Muscle layer of duodenum (tissue), 2 donors: ENCODE data around the gene CMTM8.

Experiments used
- H3K27ac ChIP-seq: one replicate; pipeline ENCODE4 v1.7.0; 2013; ENCODE audit warnings: mild to moderate bottlenecking, low read length
- H3K27me3 ChIP-seq: one replicate; pipeline ENCODE4 v1.7.0; 2013; ENCODE audit warnings: low read depth, mild to moderate bottlenecking, control low read depth, low read length
- H3K36me3 ChIP-seq, 2 donors: one replicate each; pipeline ENCODE4 v1.7.0; 2013; ENCODE audit warnings: low read length in 2 of 2, control low read depth in 1 of 2, mild to moderate bottlenecking in 1 of 2; ENCODE audit not compliant: insufficient read depth in 2 of 2, control insufficient read depth in 1 of 2
- H3K4me1 ChIP-seq, 2 donors: one replicate each; pipeline ENCODE4 v1.7.0; 2013; ENCODE audit warnings: low read length in 2 of 2, mild to moderate bottlenecking in 2 of 2, control low read depth in 1 of 2, moderate library complexity in 1 of 2; ENCODE audit not compliant: insufficient read depth in 2 of 2, control insufficient read depth in 1 of 2
- H3K4me3 ChIP-seq, 2 donors: one replicate each; pipeline ENCODE4 v1.7.0; 2013; ENCODE audit warnings: low read length in 2 of 2, low read depth in 1 of 2, mild to moderate bottlenecking in 1 of 2
- H3K9me3 ChIP-seq, 2 donors: one replicate each; pipeline ENCODE4 v1.7.0; 2013; ENCODE audit warnings: low read length in 2 of 2, control low read depth in 1 of 2, mild to moderate bottlenecking in 1 of 2; ENCODE audit not compliant: control insufficient read depth in 1 of 2
- donor health status: healthy.

CMTM8 gene

GRCh38 chr3:32281570-32282106 is 43.2 kb downstream of the CMTM8 start:
- H3K27me3 ChIP-seq, result no peaks in the 10 kb centered on the region
- no peak overlapping the region for H3K4me3 ChIP-seq
- no peaks in the 10 kb centered on the region for H3K36me3 ChIP-seq
- no peak overlapping the region for H3K27ac ChIP-seq
- no peaks in the 10 kb centered on the region for H3K9me3 ChIP-seq
- H3K4me1 ChIP-seq, result no peaks in the 10 kb centered on the region

- Histone ChIP-seq H3K27ac (no peak overlapping the region), H3K4me3 (no peak overlapping the region), H3K27me3 (no peaks in the 10 kb centered on the region), H3K9me3 (no peaks in the 10 kb centered on the region), H3K36me3 (no peaks in the 10 kb centered on the region), H3K4me1 (no peaks in the 10 kb centered on the region)
Observed at GRCh38 chr3:32282578-32283154, 44.2 kb downstream of the CMTM8 start.

GRCh38 chr3:32283304-32283703 is 44.8 kb downstream of the CMTM8 start:
- Histone ChIP-seq H3K27me3 (no peaks in the 10 kb centered on the region), H3K27ac (no peak overlapping the region), H3K9me3 (no peaks in the 10 kb centered on the region), H3K36me3 (no peaks in the 10 kb centered on the region), H3K4me1 (no peaks in the 10 kb centered on the region), H3K4me3 (no peak overlapping the region)

GRCh38 chr3:32284443-32285212 is 46.1 kb downstream of the CMTM8 start:
- no peaks in the 10 kb centered on the region for H3K4me1 ChIP-seq
- H3K9me3 ChIP-seq, result no peaks in the 10 kb centered on the region
- H3K4me3 ChIP-seq, result no peak overlapping the region
- H3K36me3 ChIP-seq, result no peaks in the 10 kb centered on the region
- no peak overlapping the region for H3K27ac ChIP-seq
- no peaks in the 10 kb centered on the region for H3K27me3 ChIP-seq

GRCh38 chr3:32285891-32286290 is 47.4 kb downstream of the CMTM8 start:
- Histone ChIP-seq H3K27me3 (no peaks in the 10 kb centered on the region), H3K4me3 (no peak overlapping the region), H3K9me3 (no peaks in the 10 kb centered on the region), H3K4me1 (no peaks in the 10 kb centered on the region), H3K36me3 (no peaks in the 10 kb centered on the region), H3K27ac (no peak overlapping the region)

- no peaks in the 10 kb centered on the region for H3K4me1 ChIP-seq
Observed at GRCh38 chr3:32288819-32289218, 50.3 kb downstream of the CMTM8 start.

GRCh38 chr3:32290619-32291018 is 52.1 kb downstream of the CMTM8 start:
- Histone ChIP-seq H3K36me3 (no peaks in the 10 kb centered on the region), H3K27ac (no peak overlapping the region), H3K4me3 (no peak overlapping the region), H3K27me3 (no peaks in the 10 kb centered on the region), H3K9me3 (no peaks in the 10 kb centered on the region), H3K4me1 (no peaks in the 10 kb centered on the region)

More at GRCh38 chr3:32288819-32289218, 50.3 kb downstream of the CMTM8 start:
- H3K27ac ChIP-seq, result no peak overlapping the region
- H3K27me3 ChIP-seq, result no peaks in the 10 kb centered on the region
- H3K9me3 ChIP-seq, result no peaks in the 10 kb centered on the region
- H3K36me3 ChIP-seq, result no peaks in the 10 kb centered on the region
- H3K4me3 ChIP-seq, result no peak overlapping the region

GRCh38 chr3:32292085-32292796 is 53.8 kb downstream of the CMTM8 start:
- H3K4me1 ChIP-seq, result no peaks in the 10 kb centered on the region
- H3K36me3 ChIP-seq, result no peaks in the 10 kb centered on the region
- no peaks in the 10 kb centered on the region for H3K9me3 ChIP-seq
- H3K4me3 ChIP-seq, result no peak overlapping the region
- H3K27ac ChIP-seq, result no peak overlapping the region
- H3K27me3 ChIP-seq, result no peaks in the 10 kb centered on the region

- H3K4me3 ChIP-seq, result no peak overlapping the region
- H3K4me1 ChIP-seq, result no peaks in the 10 kb centered on the region
- H3K27me3 ChIP-seq, result no peaks in the 10 kb centered on the region
- H3K9me3 ChIP-seq, result no peaks in the 10 kb centered on the region
- no peak overlapping the region for H3K27ac ChIP-seq
- H3K36me3 ChIP-seq, result no peaks in the 10 kb centered on the region
Observed at GRCh38 chr3:32293903-32294302, 55.4 kb downstream of the CMTM8 start.

GRCh38 chr3:32296251-32297204 is 58.0 kb downstream of the CMTM8 start:
- no peaks in the 10 kb centered on the region for H3K27me3 ChIP-seq
- H3K27ac ChIP-seq, result no peak overlapping the region
- no peaks in the 10 kb centered on the region for H3K4me1 ChIP-seq
- no peaks in the 10 kb centered on the region for H3K36me3 ChIP-seq
- H3K9me3 ChIP-seq, result no peaks in the 10 kb centered on the region
- H3K4me3 ChIP-seq, result no peak overlapping the region
